ENCODE results near the gene CYB5B.
A peak's percentile ranks its signal among the peaks of the same experiment; 100 is the strongest.

CYB5B gene, protein sequence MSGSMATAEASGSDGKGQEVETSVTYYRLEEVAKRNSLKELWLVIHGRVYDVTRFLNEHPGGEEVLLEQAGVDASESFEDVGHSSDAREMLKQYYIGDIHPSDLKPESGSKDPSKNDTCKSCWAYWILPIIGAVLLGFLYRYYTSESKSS

DNA sequence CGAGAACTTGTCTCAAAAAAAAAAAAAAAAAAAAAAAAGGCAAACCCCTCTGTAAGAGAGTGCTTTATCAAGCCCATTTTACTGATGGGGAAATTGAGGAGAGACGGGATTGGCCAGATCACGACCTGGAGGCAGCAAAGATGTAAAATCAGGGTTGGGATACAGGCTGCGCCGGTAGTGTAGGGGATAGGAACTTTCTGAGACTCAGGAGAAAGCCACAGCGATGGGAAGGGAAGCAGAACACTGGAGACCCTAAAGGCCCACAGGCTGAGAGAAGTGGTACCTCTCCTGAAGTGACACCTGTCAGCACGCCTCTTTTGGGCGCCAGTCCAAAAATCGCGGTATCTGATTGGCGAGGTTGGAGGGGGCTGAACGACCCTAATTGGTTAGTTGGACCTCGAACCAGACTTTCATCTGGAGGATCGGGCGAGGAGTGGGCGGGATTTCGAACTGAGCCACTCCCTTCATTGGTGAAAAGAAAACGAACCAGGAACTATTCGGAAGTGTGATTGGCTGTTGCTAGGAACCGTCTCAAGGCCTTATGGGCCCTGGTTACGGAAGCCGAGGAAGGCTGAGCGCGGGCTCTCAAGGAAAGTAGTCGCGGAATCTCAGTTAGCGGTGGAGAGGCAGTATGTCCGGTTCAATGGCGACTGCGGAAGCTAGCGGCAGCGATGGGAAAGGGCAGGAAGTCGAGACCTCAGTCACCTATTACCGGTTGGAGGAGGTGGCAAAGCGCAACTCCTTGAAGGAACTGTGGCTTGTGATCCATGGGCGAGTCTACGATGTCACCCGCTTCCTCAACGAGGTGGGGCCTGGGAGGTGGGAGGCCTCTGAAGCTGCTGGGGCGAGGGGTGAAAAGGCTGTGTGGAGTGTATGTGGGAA, at the start of gene CYB5B:
Gene CYB5B (plus strand): TSS at position 567 of the 882 bp plus-strand sequence. CDS start 65 bp downstream, at position 632.
- peak; percentile 91 to 92 for DNase-seq (ENCODE audit: low read depth in 2 of 2)

DNA sequence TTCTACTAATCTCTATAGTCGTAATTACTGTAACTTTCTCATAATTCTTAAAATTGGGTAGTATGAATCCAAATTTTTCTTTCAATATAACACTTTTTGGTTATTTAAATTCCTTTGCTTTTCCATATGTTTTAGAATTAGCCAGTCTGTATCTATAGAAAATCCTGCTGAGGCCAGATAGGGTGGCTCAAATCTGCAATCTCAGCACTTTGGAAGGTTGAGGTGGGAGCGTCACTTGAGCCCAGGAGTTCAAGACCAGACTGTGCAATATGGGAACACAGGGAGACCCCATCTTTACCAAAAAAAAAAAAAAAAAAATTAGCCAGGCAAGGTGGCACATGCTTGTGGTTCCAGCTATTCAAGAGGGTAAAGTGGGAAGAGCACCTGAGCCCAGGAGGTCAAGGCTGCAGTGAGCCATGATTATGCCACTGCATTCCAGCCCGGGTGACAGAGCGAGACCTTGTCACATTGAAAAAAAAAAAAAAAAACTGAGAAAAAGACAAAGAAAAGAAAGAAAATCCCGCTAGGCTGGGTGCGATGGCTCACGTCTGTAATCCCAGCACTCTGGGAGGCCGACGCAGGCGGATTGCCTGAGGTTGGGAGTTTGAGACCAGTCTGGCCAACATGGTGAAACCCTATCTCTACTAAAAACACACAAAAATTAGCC, 47.9 kb upstream of the CYB5B start:
- DNase-seq (ENCODE audit: low read depth in 2 of 2), result no peak

- DNase-seq (ENCODE audit: low read depth in 2 of 2), result no peak
These were observed 46.4 kb upstream of the CYB5B start for GRCh38 chr16:69378036-69378435.

GRCh38 chr16:69378760-69379159, 45.7 kb upstream of the CYB5B start:
- no peak for DNase-seq (ENCODE audit: low read depth in 2 of 2)

DNA sequence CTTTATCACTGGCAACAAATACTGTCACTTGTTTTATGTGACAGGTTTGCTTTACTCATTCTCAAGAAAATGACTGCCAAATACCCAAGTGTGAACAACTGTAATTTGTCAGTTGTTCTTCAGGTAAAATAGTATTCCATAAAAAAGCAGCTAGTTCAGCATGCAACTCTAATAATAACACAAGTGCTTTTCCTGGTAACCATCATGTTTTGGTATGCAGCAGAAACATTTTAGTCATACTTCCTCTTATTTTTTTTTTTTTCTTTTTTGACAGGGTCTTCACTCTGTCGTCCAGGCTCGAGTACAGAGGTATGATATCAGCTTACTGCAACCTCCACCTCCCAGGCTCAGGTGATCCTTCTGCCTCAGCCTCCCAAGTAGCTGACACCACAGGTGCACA, 43.2 kb upstream of the CYB5B start:
- no peak for DNase-seq (ENCODE audit: low read depth in 2 of 2)

- no peak for DNase-seq (ENCODE audit: low read depth in 2 of 2)
These were observed 42.0 kb upstream of the CYB5B start for GRCh38 chr16:69382421-69382820.

DNA sequence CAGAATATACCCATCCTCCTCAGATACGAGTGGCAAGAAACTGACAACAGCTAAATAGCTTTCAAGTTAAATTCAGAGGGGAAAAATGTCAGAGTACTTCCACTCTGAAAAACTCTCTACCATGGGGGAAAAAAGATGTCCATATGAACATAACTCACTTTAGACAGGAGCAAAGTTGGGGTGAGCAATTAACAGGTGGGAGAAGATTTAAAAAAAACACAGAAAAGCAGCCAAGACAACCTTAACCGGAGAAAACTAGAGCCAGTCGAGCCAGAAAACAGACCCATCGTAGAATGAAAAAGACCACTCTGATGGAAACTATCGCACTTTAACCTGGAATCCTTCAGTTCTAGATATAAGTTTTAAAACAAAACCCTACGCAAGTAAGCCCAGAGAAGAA, 39.4 kb upstream of the CYB5B start:
- DNase-seq (ENCODE audit: low read depth in 2 of 2), result no peak

GRCh38 chr16:69386596-69386995, 37.8 kb upstream of the CYB5B start:
- no peak for DNase-seq (ENCODE audit: low read depth in 2 of 2)

DNA sequence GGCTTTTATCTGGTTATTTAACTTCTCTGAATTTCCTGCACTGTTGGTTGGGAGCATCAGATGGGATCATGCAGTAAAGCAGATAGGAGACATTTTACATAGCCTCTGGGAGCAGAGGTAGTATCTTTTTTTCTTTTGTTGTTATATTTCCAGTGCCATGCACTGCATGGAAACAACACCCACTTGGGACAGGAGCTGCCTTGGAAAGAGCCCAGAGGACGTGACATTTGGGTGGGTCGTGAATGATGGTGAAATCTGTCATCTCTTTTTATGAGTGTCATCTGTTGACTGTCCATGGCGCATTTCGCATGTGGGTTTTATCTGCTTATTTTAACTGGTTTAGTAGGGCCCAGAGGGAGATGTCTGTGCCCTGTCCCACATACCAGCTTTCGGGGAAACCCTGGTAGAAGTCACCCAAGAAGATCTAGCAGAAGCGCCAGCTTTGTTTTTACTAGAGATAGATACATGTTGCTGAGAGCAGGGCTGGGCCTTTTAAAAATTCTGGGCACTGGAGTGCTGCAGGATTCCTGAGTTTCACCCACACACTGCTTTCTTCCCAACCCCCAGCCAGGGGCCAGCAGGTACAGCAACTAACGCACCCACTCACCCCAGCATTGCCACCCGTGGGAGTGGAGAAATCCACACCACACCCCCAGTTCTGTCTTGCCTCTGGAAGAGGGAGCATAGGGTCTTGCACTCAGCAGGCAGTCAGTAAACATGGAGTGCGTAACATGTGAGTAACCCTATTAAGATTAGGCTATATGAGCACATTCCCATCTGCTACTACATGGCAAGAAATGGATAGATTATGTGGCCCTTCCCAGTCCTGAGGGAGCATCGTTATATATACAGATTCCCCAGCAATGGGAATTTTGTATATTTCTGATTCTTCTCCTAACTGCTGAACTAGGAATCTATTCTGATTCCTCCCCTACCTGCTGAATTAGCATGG, 30.2 kb upstream of the CYB5B start:
- no peak for DNase-seq (ENCODE audit: low read depth in 2 of 2)

DNA sequence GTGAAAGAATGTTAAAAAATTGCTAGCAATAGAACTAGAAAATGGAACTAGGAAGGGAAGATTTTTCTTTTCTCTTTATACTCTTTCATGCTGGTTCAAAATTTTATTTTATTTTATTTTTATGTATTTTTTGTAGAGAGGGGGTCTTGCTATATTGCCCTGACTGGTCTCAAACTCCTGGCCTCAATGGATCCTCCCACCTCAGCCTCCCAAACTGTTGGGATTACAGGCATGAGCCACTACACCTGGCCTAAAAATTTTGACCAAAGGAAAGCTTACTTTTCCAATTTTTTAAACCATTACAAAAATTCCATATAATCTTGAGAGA, 28.6 kb upstream of the CYB5B start:
- DNase-seq (ENCODE audit: low read depth in 2 of 2), result no peak

DNA sequence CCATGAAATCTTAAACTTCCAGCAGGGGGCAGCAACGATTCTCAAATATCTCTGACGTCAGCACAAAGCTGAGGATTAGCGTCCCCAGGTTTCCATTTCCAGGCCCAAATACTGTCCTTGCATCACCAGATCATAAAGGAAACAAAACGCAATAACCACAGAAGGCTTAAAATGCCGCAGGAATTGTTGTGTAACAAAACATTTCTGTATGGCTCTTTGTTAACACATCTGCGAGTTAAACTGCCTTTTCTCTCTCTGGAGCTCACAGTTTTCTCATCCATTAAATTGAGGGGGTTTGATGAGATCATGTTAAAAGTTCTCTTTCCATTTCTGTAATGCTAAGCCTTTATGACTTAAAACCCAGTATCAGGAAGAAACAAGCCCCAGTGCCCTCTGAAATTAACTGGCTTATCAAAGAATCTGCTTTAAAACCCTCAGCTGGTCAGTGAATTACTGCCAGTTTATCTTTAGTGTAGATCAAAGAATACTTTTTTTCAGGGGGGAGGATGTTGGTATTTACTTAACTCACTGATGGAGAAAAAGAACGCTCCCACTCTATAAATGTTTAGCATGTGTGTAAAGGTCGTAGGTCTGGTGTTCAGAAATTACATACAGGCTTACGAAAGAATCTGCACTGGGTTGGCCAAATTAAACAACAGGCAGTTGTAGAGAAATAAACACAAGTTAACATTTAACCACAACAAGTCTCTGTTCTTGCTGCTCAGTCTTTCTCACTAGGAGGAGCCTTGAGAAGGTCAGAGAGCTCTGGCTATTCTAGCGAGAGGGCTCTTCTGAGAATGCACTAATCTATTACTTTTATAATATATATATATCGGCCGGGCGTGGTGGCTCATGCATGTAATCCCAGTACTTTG, 28.0 kb upstream of the CYB5B start:
- DNase-seq (ENCODE audit: low read depth in 2 of 2), result peak; percentile 18 to 35

GRCh38 chr16:69397821-69398521, 26.4 kb upstream of the CYB5B start:
- no peak for DNase-seq (ENCODE audit: low read depth in 2 of 2)

- no peak for DNase-seq (ENCODE audit: low read depth in 2 of 2)
These were observed 25.1 kb upstream of the CYB5B start for GRCh38 chr16:69399361-69399760.

- DNase-seq (ENCODE audit: low read depth in 2 of 2), result no peak
These were observed 22.0 kb upstream of the CYB5B start for GRCh38 chr16:69402439-69402838.

GRCh38 chr16:69404275-69404805, 20.1 kb upstream of the CYB5B start:
- no peak for DNase-seq (ENCODE audit: low read depth in 2 of 2)

DNA sequence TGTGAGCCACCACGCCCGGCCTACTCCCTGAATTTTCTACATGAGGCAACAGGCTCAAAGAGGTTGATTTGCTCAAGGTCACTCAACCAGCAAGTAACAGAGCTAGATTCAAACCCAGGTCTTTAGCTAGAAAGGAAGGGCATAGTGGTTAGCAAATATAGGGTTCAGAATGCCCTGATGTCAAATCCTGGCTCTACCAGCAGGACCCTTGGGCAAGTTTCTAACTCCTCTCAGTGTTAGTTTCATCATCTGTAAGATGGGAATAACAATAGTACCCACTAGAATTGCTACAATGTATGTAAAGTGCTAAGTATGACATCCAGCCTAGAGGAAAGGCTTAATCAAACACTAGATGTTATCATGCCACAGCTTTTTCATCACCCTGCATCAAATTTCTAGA, 19.1 kb upstream of the CYB5B start:
- DNase-seq (ENCODE audit: low read depth in 2 of 2), result no peak

DNA sequence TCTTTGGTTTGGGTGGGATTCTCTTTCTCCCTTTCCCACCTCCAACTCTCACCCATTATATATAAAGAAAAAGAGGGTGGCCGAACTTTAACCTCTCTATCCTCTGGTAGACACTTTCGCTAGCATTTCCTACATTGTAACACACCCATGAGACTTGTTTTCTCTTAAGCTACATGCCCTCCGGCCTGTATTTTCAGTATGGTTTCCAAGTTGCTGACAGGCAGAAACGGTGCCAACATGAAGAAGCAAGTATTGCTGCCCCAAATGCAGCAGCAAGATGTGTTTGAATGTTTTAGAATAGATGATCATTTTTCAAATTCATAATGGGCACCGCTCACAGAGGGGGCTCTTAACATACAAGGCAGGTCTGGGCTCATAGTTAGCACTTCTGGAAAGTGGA, 18.7 kb upstream of the CYB5B start:
- no peak for DNase-seq (ENCODE audit: low read depth in 2 of 2)

DNA sequence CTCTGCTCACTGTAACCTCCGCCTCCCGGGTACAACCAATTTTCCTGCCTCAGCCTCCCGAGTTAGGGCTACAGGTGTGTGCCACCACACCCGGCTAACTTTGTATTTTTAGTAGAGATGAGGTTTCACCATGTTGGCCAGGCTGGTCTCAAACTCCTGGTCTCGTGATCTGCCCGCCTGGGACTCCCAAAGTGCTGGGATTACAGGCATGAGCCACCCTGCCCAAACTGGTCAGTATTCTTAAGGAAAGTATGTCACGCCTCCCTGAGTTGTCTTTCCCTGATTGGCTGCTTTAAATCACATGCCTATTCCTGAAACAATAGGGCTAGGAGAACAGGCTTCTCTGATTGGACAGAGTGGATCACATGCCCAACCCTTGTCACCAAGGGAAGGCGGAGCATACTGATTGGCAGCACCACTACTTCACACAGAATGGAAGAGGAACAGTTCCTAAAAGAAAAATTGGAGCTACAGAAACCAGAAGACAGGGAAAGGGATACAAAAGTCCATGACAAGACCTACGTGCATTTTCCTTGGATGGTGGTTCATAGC, 17.6 kb upstream of the CYB5B start:
- DNase-seq (ENCODE audit: low read depth in 2 of 2), result no peak

- no peak for DNase-seq (ENCODE audit: low read depth in 2 of 2)
These were observed 16.6 kb upstream of the CYB5B start for GRCh38 chr16:69407702-69408323.

Measured in stimulated activated CD8-positive, alpha-beta memory T cell treated with anti-CD3 and anti-CD28 coated beads, Interleukin-15, amount 100 ng/mL, for 48 hours (primary cell).